Suprapubic skin (tissue), 4 donors: ENCODE measurements around the gene ERFL. TPM values are rescaled to one million over a fixed set of nuclear protein-coding genes. Genes with fewer than 3 reads are reported as not detected.

ENCODE experiments used
- DNase-seq, 2 donors: peaks; one replicate each; pipeline ENCODE4 v3.0.0-alpha.2; 2019; ENCODE audit warnings: low spot score in 2 of 2
- H3K27ac ChIP-seq: fragments of 200-600 bp; sonication (generic); one replicate; pipeline ENCODE4 v1.5.1; 2019
- H3K27me3 ChIP-seq: fragments of 200-600 bp; sonication (generic); one replicate; pipeline ENCODE4 v1.5.1; 2019
- H3K36me3 ChIP-seq: fragments of 200-600 bp; sonication (generic); one replicate; pipeline ENCODE4 v1.5.1; 2019
- H3K4me1 ChIP-seq: fragments of 200-600 bp; sonication (generic); one replicate; pipeline ENCODE4 v1.5.1; 2019
- H3K4me3 ChIP-seq: fragments of 200-600 bp; sonication (generic); one replicate; pipeline ENCODE4 v1.5.1; 2019; ENCODE audit warnings: mild to moderate bottlenecking
- H3K9me3 ChIP-seq: fragments of 200-600 bp; sonication (generic); one replicate; pipeline ENCODE4 v1.5.1; 2019
- CTCF ChIP-seq, 2 donors: fragments of 200-600 bp in 1 of 2; fragments of 450-650 bp in 1 of 2; sonication (generic) in 1 of 2; IDR thresholded peaks; one replicate each; pipeline ENCODE4 v1.5.1; 2016 to 2019; ENCODE audit warnings: antibody characterized with exemption in 2 of 2, mild to moderate bottlenecking in 1 of 2, moderate library complexity in 1 of 2
- EP300 ChIP-seq: sonication (generic); formaldehyde crosslinking; IDR thresholded peaks from one replicate; pipeline ENCODE4 v1.6.1; 2017; ENCODE audit warnings: antibody characterized with exemption
- POLR2A ChIP-seq, 2 donors: fragments of 450-650 bp; IDR thresholded peaks; one replicate each; pipeline ENCODE4 v1.6.1; 2017; ENCODE audit warnings: antibody characterized with exemption in 2 of 2, mild to moderate bottlenecking in 2 of 2, moderate library complexity in 2 of 2
- POLR2AphosphoS5 ChIP-seq, 3 donors: sonication (generic); formaldehyde crosslinking; IDR thresholded peaks; one replicate each; pipeline ENCODE4 v1.6.1; 2017; ENCODE audit warnings: antibody characterized with exemption in 3 of 3
- WGBS: methylation state at CpG from one replicate; pipeline ENCODE4 v1.1.5; 2018; 5-methylcytosine and 5-hydroxymethylcytosine counted together
- total RNA-seq, 4 donors: library from RNA; depleted of rRNA; stranded (reverse); fragments of >200 nt; gene quantifications; one replicate each; pipeline ENCODE4 v1.1.0, GENCODE V29; 2016

ERFL gene
- total RNA-seq, 4 donors from 2014 or later = 0.21 to 0.72 TPM; not detected in 2

- H3K36me3 ChIP-seq = peaks cover 97% of the 10 kb centered on the region
- H3K4me1 ChIP-seq = no peaks in the 10 kb centered on the region
- H3K9me3 ChIP-seq = no peaks in the 10 kb centered on the region
- H3K27ac ChIP-seq = no peak overlapping the region
- WGBS = 92% methylated on average over 11 of the region's 19 CpGs
- no peak overlapping the region for H3K4me3 ChIP-seq
- DNase-seq = no peak
- TF ChIP-seq CTCF (IDR thresholded peaks at IDR 0.05) (no peak), POLR2A (IDR thresholded peaks at IDR 0.05) (no peak), POLR2AphosphoS5 (IDR thresholded peaks at IDR 0.05) (no peak), EP300 (no peak)
- no peaks in the 10 kb centered on the region for H3K27me3 ChIP-seq
Observed at GRCh38 chr19:41903193-41903953, 24.9 kb downstream of the ERFL start.

- H3K36me3 ChIP-seq = peaks cover 97% of the 10 kb centered on the region
- 95% methylated on average over 14 of the region's 17 CpGs for WGBS
Observed at GRCh38 chr19:41902594-41902993, 25.7 kb downstream of the ERFL start.

GRCh38 chr19:41901707-41902360 is 26.4 kb downstream of the ERFL start:
- peaks cover 99% of the 10 kb centered on the region for H3K36me3 ChIP-seq

More at GRCh38 chr19:41902594-41902993, 25.7 kb downstream of the ERFL start:
- Histone ChIP-seq H3K4me3 (no peak overlapping the region), H3K27ac (no peak overlapping the region), H3K27me3 (no peaks in the 10 kb centered on the region), H3K4me1 (no peaks in the 10 kb centered on the region), H3K9me3 (no peaks in the 10 kb centered on the region)
- TF ChIP-seq EP300 (no peak), POLR2A (IDR thresholded peaks at IDR 0.05) (no peak), POLR2AphosphoS5 (IDR thresholded peaks at IDR 0.05) (no peak), CTCF (IDR thresholded peaks at IDR 0.05) (no peak)
- DNase-seq = no peak

GRCh38 chr19:41898235-41898634 is 30.0 kb downstream of the ERFL start:
- 94% methylated on average over 13 of the region's 15 CpGs for WGBS
- peaks cover 94% of the 10 kb centered on the region for H3K36me3 ChIP-seq
- no peak overlapping the region for H3K4me3 ChIP-seq
- no peak overlapping the region for H3K27ac ChIP-seq
- H3K27me3 ChIP-seq = no peaks in the 10 kb centered on the region
- TF ChIP-seq EP300 (no peak), POLR2AphosphoS5 (IDR thresholded peaks at IDR 0.05) (no peak), CTCF (IDR thresholded peaks at IDR 0.05) (no peak), POLR2A (IDR thresholded peaks at IDR 0.05) (no peak)
- DNase-seq = no peak
- H3K4me1 ChIP-seq = no peaks in the 10 kb centered on the region
- H3K9me3 ChIP-seq = no peaks in the 10 kb centered on the region

More at GRCh38 chr19:41901707-41902360, 26.4 kb downstream of the ERFL start:
- no peak overlapping the region for H3K4me3 ChIP-seq
- H3K9me3 ChIP-seq = no peaks in the 10 kb centered on the region
- DNase-seq = no peak
- WGBS = 90% methylated on average over 14 of the region's 21 CpGs
- no peaks in the 10 kb centered on the region for H3K4me1 ChIP-seq
- no peak overlapping the region for H3K27ac ChIP-seq
- H3K27me3 ChIP-seq = no peaks in the 10 kb centered on the region
- no peak for TF ChIP-seq EP300
- TF ChIP-seq POLR2AphosphoS5 (IDR thresholded peaks at IDR 0.05) = no peak
- no peak for TF ChIP-seq POLR2A (IDR thresholded peaks at IDR 0.05)
- TF ChIP-seq CTCF (IDR thresholded peaks at IDR 0.05) = no peak

GRCh38 chr19:41897820-41898219 is 30.4 kb downstream of the ERFL start:
- DNase-seq = no peak
- H3K27me3 ChIP-seq = no peaks in the 10 kb centered on the region
- no peaks in the 10 kb centered on the region for H3K4me1 ChIP-seq
- H3K9me3 ChIP-seq = no peaks in the 10 kb centered on the region
- peaks cover 92% of the 10 kb centered on the region for H3K36me3 ChIP-seq
- no peak for TF ChIP-seq CTCF (IDR thresholded peaks at IDR 0.05)
- TF ChIP-seq POLR2A (IDR thresholded peaks at IDR 0.05) = no peak
- no peak for TF ChIP-seq POLR2AphosphoS5 (IDR thresholded peaks at IDR 0.05)
- H3K4me3 ChIP-seq = no peak overlapping the region
- no peak overlapping the region for H3K27ac ChIP-seq
- 95% methylated on average over 22 of the region's 24 CpGs for WGBS
